IPS-18a (cell line): ENCODE measurements around the gene DOC2B.
"Not testable (repeated sequence)": the region's sequence is repeated elsewhere in the genome, so short reads cannot be mapped to it uniquely, and the experiment has no call there.

ENCODE experiments used
- H3K27ac ChIP-seq: one replicate; pipeline ENCODE4 v1.5.1; 2013; ENCODE audit warnings: low read length
- H3K27me3 ChIP-seq: one replicate; pipeline ENCODE4 v1.6.1; 2013; ENCODE audit warnings: mild to moderate bottlenecking, low read length; ENCODE audit not compliant: control insufficient read depth, insufficient read depth
- H3K36me3 ChIP-seq: one replicate; pipeline ENCODE4 v1.6.1; 2013; ENCODE audit warnings: low read depth, low read length; ENCODE audit not compliant: control insufficient read depth
- H3K4me1 ChIP-seq: one replicate; pipeline ENCODE4 v1.6.1; 2013; ENCODE audit warnings: low read depth, low read length; ENCODE audit not compliant: control insufficient read depth
- H3K4me3 ChIP-seq: one replicate; pipeline ENCODE4 v1.5.1; 2013; ENCODE audit warnings: low read length
- H3K9ac ChIP-seq: one replicate; pipeline ENCODE4 v1.6.1; 2013; ENCODE audit warnings: mild to moderate bottlenecking, low read length, moderate library complexity
- H3K9me3 ChIP-seq: one replicate; pipeline ENCODE4 v1.6.1; 2013; ENCODE audit warnings: low read depth, low read length; ENCODE audit not compliant: control insufficient read depth

Gene DOC2B

DNA sequence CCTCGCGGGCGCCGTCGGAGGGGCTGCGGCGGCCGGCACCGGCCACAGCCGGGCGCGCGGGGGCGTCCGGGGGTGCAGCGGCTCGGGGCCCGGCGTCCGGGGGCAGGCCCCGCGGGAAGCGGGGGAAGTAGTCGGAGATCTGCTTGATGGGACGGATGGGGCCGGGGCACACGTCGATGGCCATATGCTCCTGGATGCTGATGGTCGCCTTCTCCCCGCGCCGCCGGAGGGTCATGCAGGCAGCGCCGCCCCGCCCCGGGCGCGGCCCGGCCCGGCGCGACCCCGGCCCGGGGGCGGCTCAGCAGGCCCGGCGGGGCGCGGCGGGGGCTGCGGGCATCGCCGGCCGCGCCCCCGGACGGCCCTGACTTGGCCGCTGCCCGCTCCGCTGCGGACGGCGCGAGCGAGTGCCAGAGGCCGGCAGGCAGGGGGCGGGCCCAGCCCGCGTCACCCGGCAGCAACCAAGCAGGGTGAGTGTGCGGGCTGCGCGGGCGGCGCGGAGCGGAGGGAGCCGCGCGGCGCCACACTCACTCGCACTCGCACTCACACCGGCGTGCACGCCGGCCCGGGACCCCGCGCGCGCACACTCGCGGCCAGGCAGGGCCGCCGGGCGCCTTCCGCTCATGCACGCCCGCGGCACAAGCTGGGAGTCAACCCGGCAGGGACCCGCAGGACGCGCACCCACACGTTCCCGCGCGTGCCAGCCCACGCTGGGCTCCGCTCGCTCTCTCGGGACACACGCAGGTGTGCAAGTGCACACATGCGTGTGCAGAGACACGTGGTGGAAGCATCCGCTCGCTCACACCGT, at the start of gene DOC2B:
Gene DOC2B, minus strand, starts transcription at position 406 of the 805 bp plus-strand sequence. Its CDS starts 171 bp downstream, at position 235.
- peaks cover 73% of the 10 kb centered on the region for H3K27me3 ChIP-seq
- peak within 1 kb of the TSS; percentile 39 for H3K4me3 ChIP-seq
- H3K36me3 ChIP-seq = no peaks in the 10 kb centered on the region
- H3K9ac ChIP-seq = no peak within 1 kb of the TSS
- H3K4me1 ChIP-seq = no peaks in the 10 kb centered on the region
- H3K27ac ChIP-seq = no peak within 1 kb of the TSS
- no peaks in the 10 kb centered on the region for H3K9me3 ChIP-seq

DNA sequence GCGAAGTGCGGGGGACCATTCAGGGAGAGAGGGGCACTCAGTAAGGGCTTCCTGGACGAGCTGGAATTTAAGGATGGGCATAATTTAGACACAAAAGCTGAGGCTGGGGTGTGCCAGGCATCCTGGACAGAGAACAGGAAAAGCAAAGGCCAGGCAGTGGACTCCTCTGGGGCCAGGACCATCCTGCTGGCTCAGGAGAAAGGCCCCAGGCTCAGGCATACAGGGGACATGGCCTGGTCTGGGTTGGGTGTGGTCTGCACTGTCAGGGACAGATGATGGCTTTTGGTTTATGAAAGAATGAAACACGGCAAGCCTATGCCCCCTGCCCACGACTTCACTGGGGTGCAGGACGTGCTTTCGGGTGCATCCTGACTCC, 48.9 kb upstream of the DOC2B start:
- Histone ChIP-seq H3K9ac (no peak overlapping the region), H3K36me3 (no peaks in the 10 kb centered on the region), H3K9me3 (no peaks in the 10 kb centered on the region), H3K27ac (no peak overlapping the region), H3K4me3 (no peak overlapping the region), H3K4me1 (no peaks in the 10 kb centered on the region), H3K27me3 (no peaks in the 10 kb centered on the region)

DNA sequence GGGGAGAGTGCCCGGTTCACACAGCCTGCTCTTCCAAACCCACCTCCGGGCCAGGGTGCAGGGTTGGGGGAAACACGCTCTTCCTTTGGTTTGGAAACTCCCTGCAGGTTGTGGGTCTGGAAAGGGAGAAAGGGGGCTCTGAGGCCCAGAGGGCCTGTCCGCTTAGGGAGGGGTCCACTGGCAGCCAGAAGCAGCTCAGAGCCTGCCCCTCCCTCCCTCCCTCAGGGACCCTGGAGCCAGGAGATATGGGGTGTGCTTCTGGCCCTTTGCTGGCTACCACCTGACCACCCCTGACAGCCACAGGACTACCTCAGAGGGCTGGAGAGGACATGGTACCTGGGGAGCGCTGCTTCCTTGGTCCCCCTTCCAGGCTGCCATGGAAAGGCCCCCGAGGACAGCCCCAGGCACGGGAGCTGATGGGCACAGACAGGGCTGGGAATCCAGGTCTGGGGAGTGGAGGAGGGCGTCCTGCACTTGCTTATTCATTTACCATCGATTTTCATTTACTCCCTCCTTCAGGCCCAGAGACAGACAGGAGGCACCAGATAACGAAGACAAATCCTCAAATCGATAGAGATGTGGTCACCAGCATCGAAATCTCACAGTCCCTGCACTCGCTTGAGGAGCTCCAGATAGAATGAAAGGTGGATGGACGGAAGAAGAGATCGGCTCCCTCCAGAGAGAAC, 48.4 kb upstream of the DOC2B start:
- H3K4me3 ChIP-seq = no peak overlapping the region
- no peaks in the 10 kb centered on the region for H3K36me3 ChIP-seq
- H3K9me3 ChIP-seq = no peaks in the 10 kb centered on the region
- no peaks in the 10 kb centered on the region for H3K27me3 ChIP-seq
- no peak overlapping the region for H3K9ac ChIP-seq
- no peak overlapping the region for H3K27ac ChIP-seq
- H3K4me1 ChIP-seq = no peaks in the 10 kb centered on the region

- no peaks in the 10 kb centered on the region for H3K9me3 ChIP-seq
- no peaks in the 10 kb centered on the region for H3K4me1 ChIP-seq
- H3K27me3 ChIP-seq = no peaks in the 10 kb centered on the region
- H3K27ac ChIP-seq = no peak overlapping the region
- no peaks in the 10 kb centered on the region for H3K36me3 ChIP-seq
- H3K4me3 ChIP-seq = no peak overlapping the region
- H3K9ac ChIP-seq = no peak overlapping the region
Measured at GRCh38 chr17:228951-229708, 47.7 kb upstream of the DOC2B start.

GRCh38 chr17:227946-228615, 46.6 kb upstream of the DOC2B start:
- no peak overlapping the region for H3K27ac ChIP-seq
- H3K4me3 ChIP-seq = no peak overlapping the region
- no peaks in the 10 kb centered on the region for H3K4me1 ChIP-seq
- H3K9me3 ChIP-seq = no peaks in the 10 kb centered on the region
- H3K36me3 ChIP-seq = no peaks in the 10 kb centered on the region
- no peak overlapping the region for H3K9ac ChIP-seq
- H3K27me3 ChIP-seq = no peaks in the 10 kb centered on the region

- H3K9ac ChIP-seq = no peak overlapping the region
- H3K4me3 ChIP-seq = no peak overlapping the region
- H3K27ac ChIP-seq = no peak overlapping the region
- no peaks in the 10 kb centered on the region for H3K9me3 ChIP-seq
- no peaks in the 10 kb centered on the region for H3K27me3 ChIP-seq
- H3K4me1 ChIP-seq = no peaks in the 10 kb centered on the region
- H3K36me3 ChIP-seq = no peaks in the 10 kb centered on the region
Measured at GRCh38 chr17:227078-227945, 45.9 kb upstream of the DOC2B start.

GRCh38 chr17:226108-227077, 44.9 kb upstream of the DOC2B start:
- H3K9ac ChIP-seq = no peak overlapping the region
- no peaks in the 10 kb centered on the region for H3K27me3 ChIP-seq
- no peaks in the 10 kb centered on the region for H3K36me3 ChIP-seq
- no peaks in the 10 kb centered on the region for H3K9me3 ChIP-seq
- H3K4me1 ChIP-seq = no peaks in the 10 kb centered on the region
- no peak overlapping the region for H3K4me3 ChIP-seq
- no peak overlapping the region for H3K27ac ChIP-seq

DNA sequence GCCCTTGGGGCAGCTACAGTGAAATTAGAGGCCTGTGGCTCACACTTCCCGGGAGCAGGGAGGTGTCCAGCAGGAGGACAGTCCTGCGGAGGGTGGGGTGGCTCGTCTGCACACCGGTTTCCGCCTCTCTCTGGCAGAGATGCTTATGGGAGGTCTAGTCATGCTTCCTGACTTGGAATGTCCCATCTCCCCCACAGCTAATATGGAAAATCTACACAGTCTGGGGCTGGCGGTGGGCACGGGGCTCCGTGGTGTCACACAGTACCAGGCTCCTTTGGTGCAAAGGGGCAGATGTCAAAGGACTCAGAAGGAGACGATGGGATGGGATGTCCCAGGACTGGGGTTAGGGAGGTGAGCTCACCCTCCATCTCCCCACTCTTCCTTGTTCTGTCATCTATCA, 44.1 kb upstream of the DOC2B start:
- H3K9me3 ChIP-seq = no peaks in the 10 kb centered on the region
- no peaks in the 10 kb centered on the region for H3K27me3 ChIP-seq
- no peak overlapping the region for H3K9ac ChIP-seq
- H3K27ac ChIP-seq = no peak overlapping the region
- no peaks in the 10 kb centered on the region for H3K36me3 ChIP-seq
- no peaks in the 10 kb centered on the region for H3K4me1 ChIP-seq
- no peak overlapping the region for H3K4me3 ChIP-seq

- H3K9ac ChIP-seq, H3K4me3 ChIP-seq, H3K4me1 ChIP-seq, H3K36me3 ChIP-seq, H3K9me3 ChIP-seq, H3K27me3 ChIP-seq, H3K27ac ChIP-seq: not testable (repeated sequence)
Measured at GRCh38 chr17:224576-224975, 43.1 kb upstream of the DOC2B start.
